HG03442 (cell line): ENCODE measurements around the gene IGFBP2.
A peak's percentile ranks its signal among the peaks of the same experiment; 100 is the strongest.

Experiments used
- ATAC-seq: cut with Tn5 transposase; IDR thresholded peaks from one replicate; pipeline ENCODE4 v1.9.1; 2021; ENCODE audit warnings: mild to moderate bottlenecking, moderate library complexity; ENCODE audit not compliant: unreplicated experiment

The IGFBP2 gene

GRCh38 chr2:216698895-216699294, 65.7 kb downstream of the IGFBP2 start:
- peak; percentile 72 for ATAC-seq

- ATAC-seq: no peak
Observed at GRCh38 chr2:216700088-216700567, 66.9 kb downstream of the IGFBP2 start.

- ATAC-seq: no peak
Observed at GRCh38 chr2:216700781-216701180, 67.6 kb downstream of the IGFBP2 start.

GRCh38 chr2:216701544-216701943, 68.3 kb downstream of the IGFBP2 start:
- ATAC-seq: no peak

GRCh38 chr2:216702756-216703155, 69.5 kb downstream of the IGFBP2 start:
- ATAC-seq: no peak

GRCh38 chr2:216710551-216711301, 77.5 kb downstream of the IGFBP2 start:
- ATAC-seq: no peak

- no peak for ATAC-seq
Observed at GRCh38 chr2:216711348-216711747, 78.1 kb downstream of the IGFBP2 start.

- no peak for ATAC-seq
Observed at GRCh38 chr2:216713691-216714336, 80.6 kb downstream of the IGFBP2 start.
